T-helper 1 cell treated with Interleukin-12 subunit alpha and Interleukin-12 subunit beta and Interleukin-4 antibody, amounts not matched to agents 30 ng/mL and 1 ng/mL, for 36 hours (primary cell): ENCODE results near the gene LTBP3. TPM values are rescaled to one million over a fixed set of nuclear protein-coding genes. Genes with fewer than 3 reads are reported as not detected.

Experiments used
- intact Hi-C: fragments of 100-400 bp; cut with micrococcal nuclease; formaldehyde crosslinking; loops from one replicate; pipeline ENCODE4 v1.15.1; 2024
- total RNA-seq: library from RNA; stranded (reverse); gene quantifications from 2 replicates; pipeline ENCODE4 v1.2.3, GENCODE V29; 2022

LTBP3 gene
- 99.6 and 106 TPM in 2 replicates for total RNA-seq

DNA sequence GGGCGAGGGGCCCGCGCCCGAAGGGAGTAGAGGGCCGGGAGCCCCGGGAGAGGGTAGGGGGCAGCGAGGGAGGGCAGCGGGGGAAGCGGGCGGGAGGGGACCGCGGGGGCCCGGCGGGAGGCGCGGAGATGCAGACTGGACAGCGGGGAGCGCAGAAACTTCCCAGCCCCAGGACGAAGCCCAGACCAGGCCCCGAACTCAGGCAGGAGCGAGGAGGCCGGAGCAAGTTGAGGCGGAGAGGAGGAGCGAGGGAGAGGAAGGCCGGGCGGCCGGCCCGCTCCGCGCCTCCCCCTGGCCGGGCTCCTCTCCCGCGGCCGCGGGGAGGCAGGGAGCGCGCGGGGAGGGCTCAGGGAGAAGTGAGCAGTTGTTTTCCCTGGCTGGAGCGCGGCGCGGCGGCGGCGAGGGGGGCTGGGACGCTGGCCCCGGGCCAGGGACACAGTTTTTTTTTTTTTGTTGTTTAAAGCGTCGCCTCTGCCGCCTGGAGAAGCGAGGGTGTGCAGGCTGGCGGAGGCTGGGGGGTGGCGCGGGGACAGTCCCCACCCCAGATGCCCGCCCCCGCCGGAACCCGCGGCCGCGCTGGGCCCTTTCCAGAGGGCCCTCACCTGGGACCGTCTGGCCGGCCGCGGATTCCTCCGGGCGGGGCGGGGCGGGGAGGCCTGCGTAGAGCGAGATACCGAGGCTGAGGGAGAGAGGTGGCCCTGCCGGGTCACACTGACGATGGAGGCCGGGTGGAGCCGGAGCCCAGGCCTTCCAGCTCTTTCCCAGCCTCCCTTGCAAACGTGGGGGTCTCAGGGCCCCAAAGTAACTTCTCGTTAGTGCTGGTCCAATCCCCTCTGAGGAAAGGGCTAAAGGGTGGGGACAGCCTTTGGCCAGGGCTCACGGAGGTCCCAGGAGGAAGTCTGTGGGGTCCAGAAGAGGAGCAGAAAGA is at the start of gene LTBP3:
TSS of gene LTBP3 (minus strand) at position 358 of the 928 bp plus-strand sequence. CDS start 400 bp downstream, outside the sequence.
- intact Hi-C loops = loop anchor here (1.0 kb wide), 1 partner anchor 8 kb away; no protein-coding TSS in a partner anchor

DNA sequence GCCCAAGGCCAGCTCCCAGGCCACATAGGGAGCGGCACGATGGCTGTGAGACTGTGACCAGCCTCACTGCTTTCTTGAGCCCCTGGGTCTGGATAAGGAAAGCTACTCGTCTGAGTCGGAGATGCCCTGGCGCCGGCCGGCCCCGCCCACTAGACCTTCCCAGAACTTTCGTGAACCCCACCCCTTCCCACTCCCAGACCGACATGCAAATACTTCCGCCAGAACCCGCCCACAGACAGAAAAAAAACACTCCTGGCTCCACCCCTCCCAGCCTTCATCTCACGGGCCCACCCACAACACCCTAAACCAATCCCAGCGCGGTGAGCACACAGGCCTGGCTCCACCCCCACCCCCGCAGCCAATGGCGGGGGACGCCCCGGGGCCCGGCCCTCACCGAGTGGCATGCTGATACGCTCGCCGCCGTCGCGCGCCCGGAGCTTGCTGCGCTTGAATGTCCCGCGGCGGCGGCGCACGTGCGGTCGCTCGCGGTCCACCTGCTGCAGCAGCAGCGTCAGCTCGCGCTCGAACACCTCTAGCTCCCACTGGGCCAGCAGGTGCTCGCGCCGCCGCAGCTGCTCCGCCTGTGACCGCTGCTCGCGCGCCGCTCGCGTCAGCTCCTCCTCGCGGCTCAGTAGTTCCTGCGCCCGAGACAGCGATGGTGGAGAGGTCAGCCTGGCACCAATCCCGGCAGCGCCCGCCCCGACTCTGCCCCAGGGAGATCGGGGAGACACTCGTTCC is 48.9 kb upstream of the LTBP3 start:
- intact Hi-C loops = no loop called here

DNA sequence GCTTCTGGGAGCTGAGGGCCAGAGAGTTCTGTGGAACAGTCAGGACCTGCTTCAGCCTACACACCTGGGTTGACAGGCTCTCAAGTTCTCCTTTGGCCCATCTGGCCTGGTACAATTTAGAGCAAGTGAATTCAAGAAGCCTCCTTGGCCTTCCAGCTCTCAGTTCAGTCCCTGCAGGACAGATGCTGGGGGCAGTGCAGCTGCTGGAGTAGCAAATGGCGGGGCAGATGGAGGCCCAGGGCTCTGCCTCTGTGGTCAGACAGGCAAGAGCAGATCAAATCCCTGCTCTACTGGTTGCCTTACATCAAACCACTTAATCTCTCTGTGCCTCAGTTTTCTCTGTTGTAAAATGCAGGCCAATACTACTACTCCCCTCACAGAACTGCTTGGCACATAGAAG is 46.1 kb upstream of the LTBP3 start:
- intact Hi-C loops = no loop called here

DNA sequence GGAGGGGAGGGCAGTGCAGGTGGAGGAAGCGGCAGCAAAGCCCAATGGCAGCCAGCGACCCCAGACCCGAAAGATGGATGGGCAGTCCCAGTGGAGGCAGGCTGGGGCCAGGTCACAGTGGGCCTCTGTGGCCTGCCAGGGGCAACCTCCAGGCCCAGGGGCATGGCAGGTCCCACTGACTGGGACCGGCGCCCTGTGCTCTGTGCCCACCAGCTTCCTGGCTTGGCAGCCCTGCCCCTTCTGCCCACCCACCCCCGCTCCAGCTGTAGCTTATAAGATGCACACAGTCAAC is 41.7 kb upstream of the LTBP3 start:
- intact Hi-C loops = no loop called here

GRCh38 chr11:65599216-65599954 is 41.2 kb upstream of the LTBP3 start:
- intact Hi-C loops = no loop called here

DNA sequence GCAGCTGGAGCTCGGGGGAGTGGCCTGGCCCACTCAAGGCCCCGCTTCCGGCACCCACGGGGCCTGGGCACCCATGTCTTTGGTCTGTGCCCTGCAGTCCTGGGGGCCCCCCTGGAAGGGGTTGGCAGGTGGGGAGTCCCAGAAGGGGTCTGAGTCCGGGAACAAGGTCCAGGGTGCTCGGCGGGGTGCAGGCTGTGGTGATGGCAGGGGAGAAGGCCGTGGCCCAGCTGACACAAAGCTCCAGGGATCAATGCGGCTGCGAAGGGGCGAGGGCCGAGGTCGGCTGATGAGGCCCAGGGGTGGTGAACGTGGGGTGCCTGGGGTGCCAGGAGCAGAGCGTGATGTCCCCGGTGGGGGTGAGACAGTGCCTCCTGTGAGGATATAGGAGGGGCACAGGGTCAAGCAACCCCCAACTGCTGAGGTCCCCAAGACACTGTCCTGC is 40.1 kb upstream of the LTBP3 start:
- intact Hi-C loops = no loop called here

GRCh38 chr11:65596520-65596919 is 38.4 kb upstream of the LTBP3 start:
- intact Hi-C loops = no loop called here

DNA sequence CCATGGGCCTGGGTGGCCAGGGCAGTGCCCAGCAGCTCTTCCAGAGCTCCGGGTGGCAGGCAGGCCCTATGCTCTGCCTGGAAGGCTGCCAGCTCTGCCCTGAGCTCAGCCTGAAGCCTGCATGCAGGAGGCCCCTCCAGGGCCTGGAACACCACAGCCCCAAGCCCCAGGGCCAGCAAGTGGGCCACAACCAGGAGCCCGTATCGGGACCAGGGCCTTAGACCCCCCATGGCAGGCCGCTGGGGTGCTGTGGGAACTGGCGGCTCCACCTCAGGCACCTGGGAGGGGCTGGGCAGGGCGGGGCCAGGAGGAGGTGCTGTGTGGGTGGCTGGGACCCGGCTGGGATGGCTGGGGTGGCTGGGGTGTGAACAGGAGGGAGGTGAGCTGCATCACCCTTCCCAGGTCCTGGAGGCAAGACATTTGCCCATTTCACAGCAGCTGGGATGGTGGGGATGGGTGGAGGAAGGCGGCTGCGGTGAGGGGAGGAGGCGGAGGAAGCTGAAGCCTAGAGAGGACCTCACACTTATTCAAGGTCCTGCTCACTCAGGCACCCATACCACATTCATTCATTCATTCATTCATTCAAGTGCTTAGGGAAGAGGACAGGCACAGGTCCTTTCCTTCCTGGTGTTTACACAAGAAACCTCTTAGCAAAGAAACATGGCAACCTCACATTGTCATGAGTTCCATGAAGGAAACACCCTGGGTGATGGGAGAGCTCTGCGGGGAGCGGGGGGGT is 37.6 kb upstream of the LTBP3 start, which contains the start of gene KCNK7:
TSS of gene KCNK7 (minus strand) at position 258 of the 739 bp plus-strand sequence. CDS start at position 230, 28 bp downstream.
- intact Hi-C loops = no loop called here

DNA sequence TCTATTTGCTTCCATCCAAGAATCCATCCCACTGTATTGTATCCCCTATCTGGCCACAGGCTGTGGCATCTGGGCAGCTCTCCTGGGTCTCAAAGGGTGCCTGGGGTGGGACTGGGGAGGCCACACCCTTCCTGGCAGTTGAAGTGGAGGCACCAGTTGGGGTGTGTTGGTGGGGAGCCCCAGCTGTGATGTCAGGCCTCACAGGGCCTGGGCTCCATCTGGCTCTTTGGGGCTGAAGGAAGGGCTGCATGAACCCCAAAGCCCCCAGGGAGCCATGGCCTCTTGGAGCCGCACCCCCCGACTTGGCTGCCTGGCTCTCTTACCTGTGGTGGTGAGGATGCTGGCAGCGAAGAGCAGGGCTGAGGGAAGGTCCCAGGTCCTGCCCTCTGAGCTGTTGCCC is 37.0 kb upstream of the LTBP3 start:
- intact Hi-C loops = no loop called here

GRCh38 chr11:65593518-65594414 is 35.6 kb upstream of the LTBP3 start:
- intact Hi-C loops = no loop called here

GRCh38 chr11:65592858-65593517 is 34.8 kb upstream of the LTBP3 start:
- intact Hi-C loops = no loop called here

- intact Hi-C loops = no loop called here
Observed at GRCh38 chr11:65591939-65592857, 34.0 kb upstream of the LTBP3 start.

DNA sequence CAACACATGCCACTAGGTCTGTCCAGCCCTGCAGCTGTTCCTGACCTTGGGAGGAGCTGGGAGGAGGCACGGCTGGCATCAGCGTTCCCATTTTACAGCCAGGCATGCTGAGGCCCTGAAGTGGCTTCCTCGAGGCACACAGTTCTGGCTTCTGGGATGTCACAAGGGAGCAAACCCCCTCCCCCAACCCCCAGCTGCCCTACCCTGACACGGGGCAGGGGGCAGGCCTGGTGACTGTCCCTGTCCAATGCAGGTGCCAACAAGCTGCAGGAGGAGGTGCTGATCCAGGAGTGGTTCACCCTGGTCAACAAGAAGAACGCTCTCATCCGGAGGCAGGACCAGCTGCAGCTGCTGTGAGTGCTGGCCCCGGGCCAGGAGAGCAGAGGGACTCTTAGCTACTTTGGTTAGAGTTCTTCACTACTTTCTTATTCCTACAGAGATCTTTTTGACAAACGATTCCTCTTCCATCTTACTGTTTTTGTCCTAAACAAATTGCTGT is 32.1 kb upstream of the LTBP3 start:
- intact Hi-C loops = no loop called here

DNA sequence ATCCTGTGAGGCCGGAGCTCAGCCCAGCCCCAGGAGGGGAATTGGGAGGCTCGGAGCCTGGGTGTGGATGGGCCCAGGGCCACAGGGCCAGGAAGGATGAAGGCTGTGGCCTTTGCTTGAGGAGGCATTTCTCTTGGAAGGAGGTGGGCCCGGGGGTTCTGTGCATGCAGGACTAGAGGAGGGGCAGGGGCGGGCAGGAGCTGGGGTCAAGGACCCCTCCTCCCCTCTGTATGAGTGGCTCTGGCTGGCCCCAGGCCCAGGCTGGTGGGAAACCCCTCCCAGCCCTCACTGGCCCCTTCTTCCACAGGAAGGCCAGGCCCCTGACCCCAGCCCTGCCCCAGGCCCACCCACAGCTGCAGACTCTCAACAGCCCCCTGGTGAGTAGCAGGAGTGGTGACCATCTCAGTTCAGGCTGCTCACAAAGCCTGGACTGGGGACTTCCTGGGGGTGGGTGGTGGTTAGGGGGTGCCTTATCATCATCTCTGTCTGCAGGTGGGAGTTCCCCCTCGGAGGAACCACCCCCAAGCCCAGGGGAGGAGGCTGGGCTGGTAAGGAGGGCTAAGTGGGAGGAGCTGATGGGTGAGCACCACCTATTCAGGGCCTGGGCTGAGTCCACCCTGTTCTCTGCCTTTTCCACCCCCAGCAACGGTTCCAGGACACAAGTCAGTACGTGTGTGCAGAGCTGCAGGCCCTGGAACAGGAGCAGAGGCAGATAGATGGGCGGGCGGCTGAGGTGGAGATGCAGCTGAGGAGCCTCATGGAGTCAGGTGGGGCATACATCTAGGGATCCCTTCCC is 31.5 kb upstream of the LTBP3 start:
- intact Hi-C loops = loop anchor here (2.0 kb wide), 1 partner anchor 223 kb away; no protein-coding TSS in a partner anchor

- intact Hi-C loops = loop anchor here (1.0 to 2.0 kb wide), 5 partner anchors 14 to 222 kb away; partner anchors contain the start of gene PCNX3
Observed at GRCh38 chr11:65588199-65589054, 30.3 kb upstream of the LTBP3 start.

GRCh38 chr11:65586676-65587075 is 28.5 kb upstream of the LTBP3 start:
- intact Hi-C loops = no loop called here
